GM12892 (cell line): ENCODE measurements around the gene IL17RC.

ENCODE experiments used
- POLR2A ChIP-seq: IDR thresholded peaks from 2 replicates; pipeline ENCODE4 v1.6.1; 2011; ENCODE audit warnings: low read depth, low read length, control low read depth
- POLR2AphosphoS5 ChIP-seq: IDR thresholded peaks from 2 replicates; pipeline ENCODE4 v1.6.1; 2011; ENCODE audit warnings: low read depth, low read length, control low read depth
- TAF1 ChIP-seq: IDR thresholded peaks from 2 replicates; pipeline ENCODE4 v1.6.1; 2011; ENCODE audit warnings: low read depth, mild to moderate bottlenecking, control low read depth, low read length, borderline replicate concordance

DNA sequence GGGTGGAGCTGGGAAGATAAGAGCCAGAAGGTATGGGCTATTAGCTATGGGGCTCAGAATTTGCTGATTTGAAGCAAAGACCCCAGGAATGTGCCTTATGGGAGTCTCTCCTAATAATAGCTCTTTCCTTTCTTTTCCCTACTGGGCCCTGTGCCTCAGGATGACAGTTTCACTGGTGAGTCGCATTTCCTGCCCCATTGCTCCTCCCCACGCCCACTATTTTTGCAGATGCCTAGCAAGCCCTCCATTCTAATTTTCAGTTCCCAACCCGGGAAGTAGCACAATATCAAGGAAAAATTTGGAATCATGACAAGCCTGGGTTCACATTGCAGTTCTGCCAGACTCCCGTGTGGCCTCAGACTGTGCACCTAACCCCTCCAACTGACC is 13.7 kb upstream of the IL17RC start:
- TF ChIP-seq POLR2A (no peak), POLR2AphosphoS5 (no peak), TAF1 (no peak)
